HG02938 (cell line): Measurements from ENCODE around the gene SLC9A9.
"Not testable (repeated sequence)": the region's sequence is repeated elsewhere in the genome, so short reads cannot be mapped to it uniquely, and the experiment has no call there.

Source experiments
- ATAC-seq: cut with Tn5 transposase; IDR thresholded peaks from one replicate; pipeline ENCODE4 v1.9.1; 2021; ENCODE audit warnings: mild to moderate bottlenecking, moderate library complexity; ENCODE audit not compliant: unreplicated experiment

SLC9A9 gene

GRCh38 chr3:143699424-143699823 is 148.8 kb downstream of the SLC9A9 start:
- no peak for ATAC-seq

GRCh38 chr3:143698682-143699303 is 149.5 kb downstream of the SLC9A9 start:
- no peak for ATAC-seq

GRCh38 chr3:143697975-143698374 is 150.3 kb downstream of the SLC9A9 start:
- ATAC-seq, result no peak

GRCh38 chr3:143695333-143695732 is 152.9 kb downstream of the SLC9A9 start:
- not testable (repeated sequence) for ATAC-seq

GRCh38 chr3:143693506-143693905 is 154.8 kb downstream of the SLC9A9 start:
- no peak for ATAC-seq

- no peak for ATAC-seq
Observed at GRCh38 chr3:143686638-143687197, 161.6 kb downstream of the SLC9A9 start.

- ATAC-seq, result no peak
Observed at GRCh38 chr3:143685491-143685890, 162.8 kb downstream of the SLC9A9 start.

GRCh38 chr3:143677430-143677829 is 170.8 kb downstream of the SLC9A9 start:
- ATAC-seq, result no peak

- no peak for ATAC-seq
Observed at GRCh38 chr3:143676747-143677146, 171.5 kb downstream of the SLC9A9 start.

- no peak for ATAC-seq
Observed at GRCh38 chr3:143676021-143676420, 172.2 kb downstream of the SLC9A9 start.

- ATAC-seq, result peak; percentile 53
Observed at GRCh38 chr3:143674100-143674968, 173.9 kb downstream of the SLC9A9 start.

- ATAC-seq, result no peak
Observed at GRCh38 chr3:143672396-143673165, 175.7 kb downstream of the SLC9A9 start.

- no peak for ATAC-seq
Observed at GRCh38 chr3:143671626-143672025, 176.6 kb downstream of the SLC9A9 start.

GRCh38 chr3:143668924-143669790 is 179.1 kb downstream of the SLC9A9 start:
- peak; percentile 95 for ATAC-seq

GRCh38 chr3:143668385-143668784 is 179.9 kb downstream of the SLC9A9 start:
- ATAC-seq, result no peak

GRCh38 chr3:143661677-143662076 is 186.6 kb downstream of the SLC9A9 start:
- ATAC-seq, result no peak

- no peak for ATAC-seq
Observed at GRCh38 chr3:143658861-143659260, 189.4 kb downstream of the SLC9A9 start.

GRCh38 chr3:143658116-143658515 is 190.2 kb downstream of the SLC9A9 start:
- no peak for ATAC-seq

- ATAC-seq, result no peak
Observed at GRCh38 chr3:143657391-143657790, 190.9 kb downstream of the SLC9A9 start.

GRCh38 chr3:143654906-143655305 is 193.4 kb downstream of the SLC9A9 start:
- no peak for ATAC-seq
